MG63 (cell line): ENCODE measurements around the gene ZNF479. TPM values are rescaled to one million over a fixed set of nuclear protein-coding genes. Genes with fewer than 3 reads are reported as not detected.
"Not testable (repeated sequence)": the region's sequence is repeated elsewhere in the genome, so short reads cannot be mapped to it uniquely, and the experiment has no call there.

Source experiments
- DNase-seq: peaks from one replicate; pipeline ENCODE4 v3.0.0-alpha.2; 2020
- H3K27me3 ChIP-seq: fragments of 250-450 bp; sonication (Bioruptor Pico); 2 replicates; pipeline ENCODE4 v1.5.1; 2020; ENCODE audit warnings: mild to moderate bottlenecking, moderate library complexity
- H3K36me3 ChIP-seq: fragments of 250-450 bp; sonication (Bioruptor Pico); 2 replicates; pipeline ENCODE4 v1.5.1; 2020; ENCODE audit warnings: mild to moderate bottlenecking, moderate library complexity
- H3K4me3 ChIP-seq: fragments of 250-450 bp; sonication (Bioruptor Pico); 2 replicates; pipeline ENCODE4 v1.5.1; 2020; ENCODE audit warnings: mild to moderate bottlenecking, moderate library complexity
- H3K9me3 ChIP-seq: fragments of 250-450 bp; sonication (Bioruptor Pico); 2 replicates; pipeline ENCODE4 v1.5.1; 2020; ENCODE audit warnings: mild to moderate bottlenecking, moderate library complexity
- total RNA-seq: library from RNA; depleted of rRNA; stranded (reverse); fragments of >200 nt; shearing (Covaris generic); gene quantifications from 2 replicates; pipeline ENCODE4 v1.2.3, GENCODE V29; 2014; ENCODE audit warnings: low replicate concordance; rRNA removed

Gene ZNF479
- not detected in 2 replicates for total RNA-seq

DNA sequence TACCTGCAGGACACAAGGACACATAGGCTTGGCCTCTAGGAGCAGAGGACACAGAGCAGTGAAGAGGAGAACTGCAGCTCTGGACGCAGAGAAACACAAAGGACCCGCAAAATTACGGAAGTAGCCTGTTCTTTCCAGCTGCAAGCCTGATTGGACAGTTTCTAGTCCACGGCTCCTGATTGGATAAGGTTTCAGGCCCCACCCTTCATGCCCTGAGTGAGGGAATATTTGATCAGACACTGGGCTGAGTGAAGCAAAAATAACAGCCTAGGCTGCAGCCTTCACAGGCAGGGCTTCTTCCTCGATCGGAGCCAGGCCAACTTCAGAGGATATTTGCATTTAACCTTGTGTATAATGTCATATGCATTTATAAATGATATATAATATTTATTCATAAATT lies at the start of gene ZNF479:
Gene ZNF479, minus strand, starts transcription at position 101 of the 400 bp plus-strand sequence. CDS start 112 bp downstream, outside the sequence.
- DNase-seq, H3K4me3 ChIP-seq, H3K36me3 ChIP-seq, H3K27me3 ChIP-seq, H3K9me3 ChIP-seq: not testable (repeated sequence)

DNA sequence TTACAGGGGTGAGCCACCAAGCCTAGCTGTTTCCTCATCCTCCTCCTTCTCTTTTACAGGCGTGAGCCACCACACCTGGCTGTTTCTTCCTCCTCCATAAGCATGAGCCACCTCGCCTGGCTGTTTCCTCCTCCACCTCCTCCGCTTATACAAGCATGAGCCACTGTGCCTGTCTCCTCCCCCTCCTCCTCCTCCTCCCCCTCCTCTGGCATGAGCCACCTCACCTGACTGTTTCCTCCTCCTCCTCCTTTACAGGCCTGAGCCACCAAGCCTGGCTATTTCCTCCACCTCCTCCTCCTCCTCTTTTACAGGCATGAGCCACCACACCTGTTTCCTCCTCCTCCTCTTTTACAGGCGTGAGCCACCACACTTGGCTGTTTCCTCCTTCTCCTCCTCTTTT lies 49.8 kb upstream of the ZNF479 start:
- no peak for DNase-seq
- Histone ChIP-seq H3K4me3 (no peak overlapping the region), H3K36me3 (no peaks in the 10 kb centered on the region), H3K9me3 (no peaks in the 10 kb centered on the region), H3K27me3 (no peaks in the 10 kb centered on the region)

DNA sequence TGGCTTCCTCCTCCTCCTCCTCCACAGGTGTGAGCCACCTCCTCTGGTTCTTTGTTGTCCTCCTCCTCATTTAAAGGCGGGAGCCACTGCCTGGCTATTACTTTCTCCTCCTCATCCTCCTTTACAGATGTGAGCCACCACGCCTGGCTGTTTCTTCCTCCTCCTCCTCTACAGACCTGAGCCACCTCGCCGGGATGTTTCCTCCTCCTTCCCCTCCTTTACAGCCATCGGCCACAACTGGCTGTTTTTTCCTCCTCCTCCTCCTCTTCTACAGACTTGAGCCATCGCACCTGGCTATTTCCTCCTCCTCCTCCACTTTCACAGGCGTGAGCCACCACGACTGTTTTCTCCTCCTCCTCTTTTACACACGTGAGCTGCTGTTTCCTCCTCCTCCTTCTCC lies 49.0 kb upstream of the ZNF479 start:
- DNase-seq, result no peak
- H3K4me3 ChIP-seq, result no peak overlapping the region
- H3K9me3 ChIP-seq, result no peaks in the 10 kb centered on the region
- no peaks in the 10 kb centered on the region for H3K36me3 ChIP-seq
- no peaks in the 10 kb centered on the region for H3K27me3 ChIP-seq

DNA sequence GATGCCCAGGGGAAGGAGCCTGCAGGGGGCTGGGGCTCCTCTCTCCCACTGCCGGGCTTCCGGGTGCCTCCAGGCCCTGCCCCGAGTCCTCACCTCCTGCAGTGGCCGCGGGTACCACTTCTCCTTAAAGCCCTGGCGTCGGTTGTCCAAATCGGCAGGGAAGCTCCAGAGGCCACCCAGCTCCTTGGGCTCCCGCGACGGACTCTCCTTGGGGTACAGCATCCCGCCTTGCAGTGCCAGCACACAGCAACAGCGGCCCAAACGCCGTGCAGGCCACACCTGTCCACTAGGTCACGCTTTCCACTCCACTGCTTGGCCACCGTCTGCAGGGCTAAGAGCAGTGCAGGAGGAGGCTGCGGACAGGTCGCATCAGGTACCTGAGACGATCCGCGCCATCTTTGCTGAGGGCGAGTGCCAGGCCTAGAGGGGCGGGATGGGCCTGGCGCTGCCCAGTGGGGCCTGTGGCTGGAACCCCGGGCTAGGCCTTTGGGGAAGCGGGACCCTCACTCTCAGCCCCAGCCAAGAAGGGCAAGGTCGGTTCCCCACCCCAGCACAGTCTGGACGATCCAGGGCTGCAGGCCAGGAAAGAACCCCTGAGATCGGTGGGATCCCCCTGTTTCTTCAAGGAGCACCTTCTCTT lies 47.7 kb upstream of the ZNF479 start:
- no peak overlapping the region for H3K4me3 ChIP-seq
- H3K9me3 ChIP-seq, result no peaks in the 10 kb centered on the region
- no peak for DNase-seq
- no peaks in the 10 kb centered on the region for H3K27me3 ChIP-seq
- H3K36me3 ChIP-seq, result no peaks in the 10 kb centered on the region

DNA sequence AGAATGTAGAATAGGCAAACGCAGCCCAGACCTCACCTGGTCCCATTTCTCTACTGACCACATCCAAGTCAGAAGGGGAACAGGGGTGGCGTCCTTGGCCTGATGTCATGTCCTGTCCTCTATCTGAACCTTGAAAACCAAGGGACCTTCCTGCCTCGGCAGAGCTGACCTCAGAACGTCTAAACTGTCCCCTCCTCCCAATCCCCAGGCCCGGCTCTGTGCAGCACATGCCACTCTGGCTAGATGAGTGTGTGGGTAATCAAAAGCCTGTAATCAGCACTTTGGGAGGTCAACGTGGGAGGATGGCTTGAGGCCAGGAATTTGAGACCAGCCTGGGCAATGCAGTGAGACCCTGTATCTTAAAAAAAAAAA lies 46.5 kb upstream of the ZNF479 start:
- Histone ChIP-seq H3K9me3 (no peaks in the 10 kb centered on the region), H3K36me3 (no peaks in the 10 kb centered on the region), H3K4me3 (no peak overlapping the region), H3K27me3 (no peaks in the 10 kb centered on the region)
- DNase-seq, result no peak

DNA sequence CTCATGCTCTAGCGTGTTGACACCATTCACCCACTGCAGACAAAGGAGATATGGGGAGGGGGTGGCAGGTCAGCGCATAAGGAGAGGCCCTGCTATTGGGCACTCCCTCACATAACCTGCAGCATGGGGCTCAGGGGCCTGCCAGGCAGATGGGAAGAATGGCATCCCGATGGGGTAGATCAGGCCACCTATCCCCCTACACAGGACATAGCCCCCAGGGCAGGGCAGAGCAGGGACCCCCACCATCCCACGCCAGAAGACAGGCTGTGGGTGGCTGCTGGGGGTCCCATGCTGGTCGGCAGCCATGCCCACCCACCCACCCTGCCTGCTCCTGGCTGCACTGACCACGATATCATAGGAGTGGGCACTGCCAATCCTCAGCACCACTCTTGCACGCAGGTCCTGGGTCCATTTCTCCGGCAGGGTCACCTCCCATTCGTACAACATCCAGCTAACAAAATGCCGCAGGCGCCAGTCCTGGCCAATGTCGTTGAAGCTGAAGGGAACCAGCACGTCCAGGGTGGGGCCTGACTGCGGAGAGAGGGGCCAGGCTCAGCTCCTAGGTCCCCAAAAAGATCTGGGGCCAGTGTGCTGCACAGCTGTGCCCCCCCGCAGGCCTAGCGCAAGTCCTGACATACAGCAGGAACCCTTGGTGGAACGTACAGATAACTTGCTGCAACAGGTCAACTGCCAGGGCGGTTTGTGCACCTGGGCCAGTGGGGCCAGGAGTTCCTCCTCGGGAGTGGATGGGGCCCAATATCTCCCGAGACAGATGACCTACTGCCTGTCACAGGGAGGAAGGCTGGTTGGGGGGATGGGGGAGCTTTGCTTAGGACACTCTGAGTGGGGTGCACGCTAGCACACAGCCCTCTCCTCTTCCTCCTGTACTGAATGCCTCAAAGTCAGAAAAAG lies 45.9 kb upstream of the ZNF479 start:
- no peak for DNase-seq
- H3K4me3 ChIP-seq, result no peak overlapping the region
- no peaks in the 10 kb centered on the region for H3K9me3 ChIP-seq

DNA sequence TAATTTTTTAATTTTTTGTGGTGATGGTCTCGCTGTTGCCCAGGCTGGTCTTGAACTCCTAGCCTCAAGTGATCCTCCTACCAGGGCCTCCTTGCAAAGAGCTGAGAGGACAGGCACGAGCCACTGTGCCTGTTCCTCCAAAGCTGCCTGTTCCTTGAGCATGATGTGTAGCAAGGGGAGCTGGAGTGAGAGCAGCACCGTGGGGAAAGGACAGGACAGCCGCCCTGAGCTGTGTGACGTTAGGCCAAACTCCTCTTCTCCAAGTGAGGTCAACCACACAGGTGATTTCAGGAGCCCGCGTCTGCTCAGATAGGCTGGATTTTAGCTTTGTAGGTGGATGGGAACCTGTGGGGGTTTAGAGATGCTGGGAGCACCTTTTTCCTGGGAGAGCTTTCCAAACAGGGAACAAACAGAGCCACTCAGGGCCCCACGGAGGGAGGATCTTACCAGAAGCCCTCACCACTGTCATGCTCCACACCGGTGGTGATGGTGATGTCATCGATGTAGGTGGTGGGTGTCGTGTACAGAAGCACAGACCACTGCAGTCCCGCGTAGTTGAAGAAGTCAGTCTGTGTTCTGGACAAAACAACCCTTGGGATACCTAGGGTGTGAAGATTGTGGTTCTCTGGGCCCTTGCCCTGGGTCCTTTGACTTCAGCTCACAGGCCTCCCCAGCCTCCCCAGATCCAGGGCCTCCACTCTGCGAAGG lies 44.8 kb upstream of the ZNF479 start:
- H3K9me3 ChIP-seq, result no peaks in the 10 kb centered on the region
- DNase-seq, result no peak
- no peaks in the 10 kb centered on the region for H3K36me3 ChIP-seq
- no peak overlapping the region for H3K4me3 ChIP-seq
- H3K27me3 ChIP-seq, result no peaks in the 10 kb centered on the region

More for the DNA sequence above, 45.9 kb upstream of the ZNF479 start:
- Histone ChIP-seq H3K27me3 (no peaks in the 10 kb centered on the region), H3K36me3 (no peaks in the 10 kb centered on the region)

DNA sequence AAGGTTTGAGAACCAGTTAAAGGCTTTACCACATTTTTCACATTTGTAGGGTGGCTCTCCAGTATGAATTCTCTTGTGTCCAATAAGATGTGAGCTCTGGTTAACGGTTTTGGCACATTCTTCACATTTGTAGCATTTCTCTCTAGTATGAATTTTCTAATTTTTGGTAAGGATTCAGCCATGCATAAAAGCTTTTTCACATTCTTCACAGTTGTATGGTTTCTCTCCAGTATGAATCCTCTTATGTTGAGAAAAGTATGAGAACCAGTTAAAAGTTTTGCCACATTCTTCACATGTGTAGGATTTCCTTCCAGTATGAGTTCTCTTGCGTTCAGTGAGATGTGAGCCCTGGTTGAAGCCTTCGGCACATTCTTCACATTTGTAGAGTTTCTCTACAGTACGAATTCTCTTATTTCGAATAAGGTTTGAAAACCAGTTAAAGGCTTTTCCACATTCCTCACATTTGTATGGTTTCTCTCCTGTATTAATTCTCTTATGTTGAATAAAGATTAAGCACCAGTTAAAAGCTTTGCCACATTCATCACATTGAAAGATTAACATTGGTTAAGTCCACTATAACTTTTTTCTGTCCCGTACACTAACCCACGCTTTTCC lies 33.2 kb upstream of the ZNF479 start:
- no peaks in the 10 kb centered on the region for H3K36me3 ChIP-seq
- no peak overlapping the region for H3K4me3 ChIP-seq
- H3K27me3 ChIP-seq, result no peaks in the 10 kb centered on the region
- H3K9me3 ChIP-seq, result peaks cover 16% of the 10 kb centered on the region
- no peak for DNase-seq

DNA sequence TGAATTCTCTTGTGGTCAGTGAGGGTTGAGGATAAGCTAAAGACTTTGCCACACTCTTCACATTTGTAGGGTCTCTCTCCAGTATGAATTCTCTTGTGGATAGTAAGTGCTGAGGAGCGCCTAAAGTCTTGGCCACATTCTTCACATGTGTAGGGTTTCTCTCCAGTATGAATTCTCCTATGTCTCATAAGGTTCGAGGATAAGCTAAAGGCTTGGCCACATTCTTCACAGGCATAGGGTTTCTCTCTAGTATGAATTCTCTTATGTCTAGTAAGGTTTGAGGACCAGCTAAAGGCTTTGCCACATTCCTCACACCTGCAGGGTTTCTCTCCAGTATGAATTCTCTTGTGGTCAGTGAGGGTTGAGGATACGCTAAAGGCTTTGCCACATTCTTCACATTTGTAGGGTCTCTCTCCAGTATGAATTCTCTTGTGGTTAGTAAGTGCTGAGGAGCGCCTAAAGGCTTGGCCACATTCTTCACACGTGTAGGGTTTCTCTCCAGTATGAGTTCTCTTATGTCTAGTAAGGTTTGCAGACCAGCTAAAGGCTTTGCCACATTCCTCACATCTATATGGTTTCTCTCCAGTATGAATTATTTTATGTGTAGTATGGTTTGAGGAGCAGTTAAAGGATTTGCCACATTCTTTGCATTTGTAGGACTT lies 12.0 kb downstream of the ZNF479 start:
- not testable (repeated sequence) for H3K27me3 ChIP-seq, H3K36me3 ChIP-seq, H3K4me3 ChIP-seq, DNase-seq, H3K9me3 ChIP-seq
